HG03103 (cell line): ENCODE results near the gene ZC3H10.

Source experiments
- ATAC-seq: cut with Tn5 transposase; IDR thresholded peaks from one replicate; pipeline ENCODE4 v1.9.1; 2021; ENCODE audit warnings: low read depth; ENCODE audit not compliant: unreplicated experiment

ZC3H10 gene

DNA sequence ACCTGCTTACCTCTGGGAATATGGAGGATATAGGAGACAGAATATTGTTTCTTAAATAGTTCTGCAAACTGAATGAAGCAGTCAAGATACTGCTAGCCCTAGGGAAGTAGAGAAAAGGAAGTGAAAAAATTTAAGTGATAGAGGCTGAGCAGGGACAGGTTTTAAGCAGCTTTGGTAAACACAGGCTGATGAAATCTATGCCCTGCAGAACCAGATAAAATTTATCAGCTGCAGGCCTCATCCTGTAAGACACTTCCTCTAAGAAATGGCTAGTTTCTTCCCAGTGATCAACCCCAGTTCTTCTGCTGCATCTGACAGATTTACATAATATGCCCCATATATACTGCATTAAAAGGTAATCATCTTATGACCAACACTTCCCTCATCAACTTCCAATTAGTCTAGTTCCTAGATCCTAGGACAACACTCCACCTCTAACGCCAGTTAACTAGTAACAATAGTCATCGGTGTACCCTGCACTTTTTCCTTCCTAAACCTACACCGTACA is 8.7 kb downstream of the ZC3H10 start:
- no peak for ATAC-seq

DNA sequence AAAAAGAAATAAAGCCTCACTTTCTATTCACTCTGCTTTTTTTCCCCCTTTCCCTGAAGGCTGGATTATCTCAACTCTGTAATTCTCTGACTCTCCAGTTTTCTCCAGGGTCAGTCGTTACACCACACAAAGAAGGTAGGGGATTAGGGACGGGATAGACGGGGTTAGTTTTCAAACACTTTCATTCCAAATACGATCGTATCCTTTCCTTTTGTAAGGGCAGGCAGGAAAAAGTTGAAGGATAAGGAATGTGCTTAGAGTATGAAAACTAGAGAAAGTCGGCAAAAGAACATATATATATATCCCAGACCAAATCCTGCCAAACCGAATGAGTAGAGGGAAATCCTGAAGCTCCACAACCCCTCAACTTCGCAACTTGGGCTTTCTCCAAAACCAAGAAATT is 9.4 kb downstream of the ZC3H10 start:
- ATAC-seq, result no peak

- ATAC-seq, result peak; percentile 85
These were observed 10.0 kb downstream of the ZC3H10 start, which contains the start of gene ESYT1 for GRCh38 chr12:56127888-56128669. Gene ESYT1, plus strand, starts transcription at chr12:56128267. Its CDS starts 53 bp downstream, at chr12:56128320.

DNA sequence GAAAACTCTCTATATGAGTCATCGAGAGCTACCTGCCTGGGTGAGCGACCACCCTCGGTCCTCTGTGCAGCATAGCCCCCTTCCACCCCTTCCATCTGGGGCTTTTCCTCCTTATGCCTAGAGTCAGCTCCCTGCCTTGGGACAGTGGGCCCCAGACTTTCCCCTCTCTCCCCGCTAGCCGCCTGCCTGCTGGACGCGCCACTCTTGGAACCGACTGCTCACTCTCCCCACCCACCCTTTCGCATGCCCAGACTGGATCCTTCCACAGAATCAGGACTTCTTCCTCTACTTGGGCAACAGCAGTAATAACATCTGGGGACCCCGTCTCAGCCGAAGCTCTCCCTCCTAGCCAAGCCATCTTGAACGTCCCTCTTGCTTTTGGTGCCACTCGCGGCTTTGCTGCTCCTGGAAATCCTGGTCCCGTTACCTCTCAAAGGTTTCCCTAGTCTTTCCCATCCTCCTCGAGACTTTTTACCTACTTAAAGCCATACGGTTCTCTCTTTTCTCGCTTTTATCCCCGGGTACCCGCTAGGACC is 10.7 kb downstream of the ZC3H10 start:
- no peak for ATAC-seq

DNA sequence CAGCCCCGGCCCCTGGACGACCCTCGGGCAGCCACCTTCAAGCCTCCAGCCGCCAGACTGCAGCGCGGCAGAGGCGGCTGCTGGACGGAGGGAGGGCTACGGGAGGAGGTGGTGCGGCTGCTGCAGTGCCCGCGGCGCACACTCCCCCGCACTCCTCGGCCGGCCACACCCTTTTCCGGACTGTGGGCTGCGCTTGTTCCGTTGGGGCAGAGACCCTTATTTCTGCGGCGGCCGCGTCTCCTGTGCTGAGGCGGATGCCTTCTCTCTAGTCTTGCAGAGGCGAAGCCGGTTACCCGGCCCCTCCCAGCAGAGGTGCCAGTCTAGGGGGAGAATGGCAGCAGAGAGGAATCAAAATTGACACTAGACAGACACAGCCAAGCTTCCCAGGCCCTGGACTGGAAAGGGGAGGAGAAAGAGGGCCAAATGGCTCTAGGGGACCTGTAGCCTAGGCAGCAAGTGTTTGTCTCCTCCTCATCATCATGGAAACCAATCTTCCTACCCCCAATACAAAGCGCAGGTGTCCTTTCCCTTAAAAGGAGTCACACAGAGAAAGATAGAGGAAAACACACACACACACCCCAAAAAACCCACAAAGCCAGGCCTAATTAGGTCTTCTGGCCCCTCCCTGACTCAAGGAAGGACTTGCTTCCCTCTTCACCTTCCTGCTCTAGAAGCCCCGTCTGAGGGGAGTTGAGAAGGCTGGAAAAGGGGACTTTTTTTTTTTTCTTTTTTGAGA is 11.3 kb downstream of the ZC3H10 start:
- ATAC-seq, result no peak

DNA sequence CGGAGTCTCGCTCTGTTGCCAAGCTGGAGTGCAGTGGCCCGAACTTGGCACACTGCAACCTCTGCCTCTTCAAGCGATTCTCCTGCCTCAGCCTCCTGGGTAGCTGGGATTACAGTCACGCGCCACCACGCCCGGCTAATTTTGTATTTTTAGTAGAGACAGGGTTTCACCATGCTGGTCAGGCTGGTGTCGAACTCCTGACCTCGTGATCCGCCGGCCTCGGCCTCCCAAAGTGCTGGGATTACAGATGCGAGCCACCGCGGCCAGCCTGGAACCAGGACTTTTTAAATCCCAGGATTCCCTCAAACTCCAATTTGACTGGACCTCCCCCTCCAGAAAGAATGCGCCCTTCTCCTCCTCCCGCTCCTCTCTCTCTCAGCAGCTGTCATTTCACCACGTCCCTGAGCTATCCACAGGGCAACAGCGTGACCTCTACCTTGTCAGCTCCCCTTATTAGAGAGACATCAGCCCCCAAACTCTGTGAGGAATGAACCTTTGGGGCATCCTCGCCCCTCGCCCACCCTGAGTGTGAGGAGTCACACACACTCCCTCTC is 12.0 kb downstream of the ZC3H10 start:
- no peak for ATAC-seq

DNA sequence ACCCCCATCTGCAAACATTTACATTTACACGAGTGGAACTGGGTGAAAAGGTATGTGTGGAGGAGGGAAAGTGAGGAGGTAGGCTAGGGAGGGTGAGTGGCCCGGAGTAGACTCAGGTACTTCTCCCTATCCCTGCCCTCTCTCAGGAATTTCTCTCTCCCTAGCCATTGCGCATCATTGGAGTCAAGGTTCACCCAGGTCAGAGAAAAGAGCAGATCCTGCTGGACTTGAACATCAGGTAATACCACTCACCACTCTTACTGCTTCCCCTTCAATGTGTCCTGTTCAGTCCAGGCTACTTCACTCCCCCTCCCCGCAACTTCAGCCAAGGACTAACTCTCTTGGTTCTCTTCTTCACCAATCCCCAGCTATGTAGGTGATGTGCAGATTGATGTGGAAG is 12.8 kb downstream of the ZC3H10 start:
- no peak for ATAC-seq

DNA sequence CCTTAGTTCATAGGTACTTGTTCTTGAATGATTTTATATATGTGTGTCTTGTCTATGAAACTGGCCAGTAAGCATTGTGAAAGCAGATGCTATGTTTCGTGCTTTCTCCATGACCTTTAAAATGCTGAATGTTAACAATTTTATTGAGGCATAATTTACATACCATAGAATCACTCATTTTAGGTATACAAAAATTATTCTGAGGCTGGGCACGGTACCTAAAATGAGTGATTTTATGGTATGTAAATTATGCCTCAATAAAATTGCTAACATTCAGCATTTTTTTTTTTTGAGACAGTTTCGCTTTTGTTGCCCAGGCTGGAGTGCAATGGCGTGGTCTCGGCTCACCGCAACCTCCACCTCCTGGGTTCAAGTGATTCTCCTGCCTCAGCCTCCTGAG is 16.8 kb downstream of the ZC3H10 start:
- no peak for ATAC-seq

DNA sequence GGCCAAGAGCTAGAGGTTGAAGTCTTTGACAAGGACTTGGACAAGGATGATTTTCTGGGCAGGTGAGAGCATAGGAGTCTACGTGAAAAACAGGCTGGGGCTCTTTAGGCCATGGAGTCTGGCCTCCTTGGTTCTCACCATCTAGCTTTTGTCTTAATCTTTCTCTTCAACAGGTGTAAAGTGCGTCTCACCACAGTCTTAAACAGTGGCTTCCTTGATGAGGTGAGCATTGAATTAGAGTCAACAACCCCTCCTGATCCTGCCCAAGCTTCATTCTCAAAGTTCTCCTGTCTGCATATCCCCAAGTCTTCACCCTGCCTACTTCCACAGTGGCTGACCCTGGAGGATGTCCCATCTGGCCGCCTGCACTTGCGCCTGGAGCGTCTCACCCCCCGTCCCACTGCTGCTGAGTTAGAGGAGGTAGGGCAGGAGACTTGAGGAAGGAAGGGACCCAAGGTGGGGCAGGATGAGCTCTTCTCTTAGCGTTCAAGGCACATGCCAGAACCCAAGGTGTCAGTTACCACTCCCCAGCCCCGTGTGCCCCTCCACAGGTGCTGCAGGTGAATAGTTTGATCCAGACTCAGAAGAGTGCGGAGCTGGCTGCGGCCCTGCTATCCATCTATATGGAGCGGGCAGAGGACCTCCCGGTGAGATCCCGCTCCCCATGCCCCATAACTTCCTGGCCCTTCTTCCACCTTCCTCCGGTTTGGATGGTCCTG is 19.9 kb downstream of the ZC3H10 start:
- ATAC-seq, result no peak

DNA sequence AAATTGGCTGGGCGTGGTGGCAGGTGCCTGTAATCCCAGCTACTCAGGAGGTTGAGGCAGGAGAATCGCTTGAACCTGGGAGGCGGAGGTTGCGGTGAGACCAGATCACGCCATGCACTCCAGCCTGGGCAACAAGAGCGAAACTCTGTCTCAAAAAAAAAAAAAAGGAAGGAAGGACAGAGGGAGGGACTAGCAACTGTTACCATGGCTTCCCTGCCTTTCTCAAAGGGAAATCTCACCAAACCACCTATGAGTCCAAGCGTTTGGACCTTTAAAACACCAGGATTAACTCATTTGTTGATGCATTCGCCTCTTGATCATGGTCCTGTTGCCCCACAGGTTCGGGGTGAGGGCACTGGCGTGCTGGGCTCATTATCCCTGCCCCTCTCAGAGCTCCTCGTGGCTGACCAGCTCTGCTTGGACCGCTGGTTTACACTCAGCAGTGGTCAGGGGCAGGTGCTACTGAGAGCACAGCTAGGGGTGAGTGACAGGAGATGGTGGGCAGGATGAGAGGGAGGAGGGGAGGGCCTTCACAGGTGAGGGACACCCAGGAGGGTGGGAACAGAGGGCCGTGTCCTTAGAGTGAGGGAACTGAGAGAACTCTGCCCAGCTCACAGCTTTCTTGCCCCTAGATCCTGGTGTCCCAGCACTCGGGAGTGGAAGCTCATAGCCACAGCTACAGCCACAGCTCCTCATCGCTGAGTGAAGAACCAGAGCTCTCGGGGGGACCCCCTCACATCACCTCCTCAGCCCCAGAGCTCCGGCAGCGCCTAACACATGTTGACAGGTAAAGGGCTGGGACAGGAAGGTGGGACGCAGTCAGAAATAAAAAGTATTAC is 24.1 kb downstream of the ZC3H10 start:
- no peak for ATAC-seq

DNA sequence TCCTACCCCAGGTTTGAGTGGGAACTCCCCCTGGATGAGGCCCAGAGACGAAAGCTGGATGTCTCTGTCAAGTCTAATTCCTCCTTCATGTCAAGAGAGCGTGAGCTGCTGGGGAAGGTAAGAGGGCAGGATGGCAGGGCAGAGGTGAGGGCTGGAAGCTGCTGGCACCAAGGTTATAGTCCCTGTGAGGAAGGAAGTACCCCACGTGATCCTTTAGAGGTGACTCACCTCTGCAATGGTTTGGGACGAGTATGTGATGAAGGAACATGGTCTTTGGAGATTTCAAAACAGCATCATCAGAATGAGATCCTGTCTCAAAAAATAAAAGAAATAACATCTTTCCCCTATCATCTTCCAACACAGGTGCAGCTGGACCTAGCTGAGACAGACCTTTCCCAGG is 25.2 kb downstream of the ZC3H10 start:
- no peak for ATAC-seq

GRCh38 chr12:56143870-56144269 is 25.8 kb downstream of the ZC3H10 start:
- ATAC-seq, result no peak

DNA sequence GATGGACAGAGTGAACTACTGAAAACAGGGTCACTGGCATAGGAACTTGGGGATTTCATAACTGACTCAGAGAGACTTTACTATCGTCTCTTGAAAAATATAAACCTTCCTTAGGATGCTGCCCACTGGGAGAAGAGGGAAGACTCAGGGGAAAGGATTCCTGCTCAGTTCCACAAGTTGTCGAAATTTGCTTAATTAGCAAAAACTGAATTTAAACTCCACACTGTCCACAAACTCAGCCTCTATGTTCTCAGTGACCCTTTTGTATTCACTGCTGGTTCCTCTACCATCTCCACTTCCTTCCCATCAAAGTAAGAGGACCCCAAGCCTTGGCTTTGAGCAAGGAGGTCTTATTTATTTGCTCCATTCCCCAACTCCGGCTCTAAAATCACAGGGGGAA is 27.2 kb downstream of the ZC3H10 start:
- ATAC-seq, result no peak

GRCh38 chr12:56146492-56147460 is 28.7 kb downstream of the ZC3H10 start:
- ATAC-seq, result no peak

GRCh38 chr12:56150563-56150962 is 32.5 kb downstream of the ZC3H10 start:
- ATAC-seq, result no peak

- ATAC-seq, result peak; percentile 51
These were observed 33.6 kb downstream of the ZC3H10 start for GRCh38 chr12:56151672-56152131.

DNA sequence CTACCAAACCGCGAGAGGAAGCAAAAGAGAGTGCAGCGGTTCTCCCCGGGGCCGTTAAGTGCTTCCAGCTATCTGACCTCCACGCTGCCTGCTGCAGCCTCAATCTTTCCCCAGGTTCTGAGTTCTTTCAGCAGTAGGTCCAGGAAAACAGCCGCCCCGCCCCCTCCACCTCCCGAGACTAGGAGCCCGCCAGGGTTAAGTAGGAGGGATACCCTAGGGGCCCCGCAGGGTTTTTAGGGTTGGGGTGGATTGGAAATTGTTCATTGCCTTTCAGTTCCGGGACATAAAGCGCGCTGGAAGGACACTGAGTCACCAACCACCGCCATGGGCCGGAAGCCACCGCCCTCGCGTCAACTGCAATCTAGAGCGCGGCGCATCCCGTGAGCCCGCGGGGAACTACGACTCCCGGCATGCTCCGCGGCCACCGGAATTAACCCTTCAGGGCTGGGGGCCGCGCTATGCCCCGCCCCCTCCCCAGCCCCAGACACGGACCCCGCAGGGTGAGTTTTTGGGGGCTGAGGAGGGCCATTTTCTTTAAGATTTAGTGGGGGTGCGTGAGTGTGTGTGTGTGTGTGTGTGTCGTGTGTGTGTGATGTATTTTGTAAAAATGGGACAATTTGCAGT is 34.2 kb downstream of the ZC3H10 start, which contains the start of gene MYL6B:
Gene MYL6B (plus strand): TSS at position 456 of the 624 bp plus-strand sequence. CDS start 1,332 bp downstream, outside the sequence.
- peak; percentile 85 for ATAC-seq
